ENCODE measurements around the gene CTNNA1.

CTNNA1 gene

GRCh38 chr5:138849439-138849838 is 96.2 kb downstream of the CTNNA1 start:
- DNase-seq (ENCODE audit: low read depth, low spot score) = no peak

- DNase-seq (ENCODE audit: low read depth, low spot score) = no peak
Measured at GRCh38 chr5:138849882-138850281, 96.7 kb downstream of the CTNNA1 start.

- DNase-seq (ENCODE audit: low read depth, low spot score) = no peak
Measured at GRCh38 chr5:138850865-138851435, 97.7 kb downstream of the CTNNA1 start.

- no peak for DNase-seq (ENCODE audit: low read depth, low spot score)
Measured at GRCh38 chr5:138853132-138853531, 99.9 kb downstream of the CTNNA1 start.

- no peak for DNase-seq (ENCODE audit: low read depth, low spot score)
Measured at GRCh38 chr5:138867011-138867410, 113.8 kb downstream of the CTNNA1 start.

GRCh38 chr5:138869038-138869437 is 115.8 kb downstream of the CTNNA1 start:
- no peak for DNase-seq (ENCODE audit: low read depth, low spot score)

GRCh38 chr5:138869763-138870500 is 116.7 kb downstream of the CTNNA1 start:
- DNase-seq (ENCODE audit: low read depth, low spot score) = no peak

GRCh38 chr5:138870611-138871010 is 117.4 kb downstream of the CTNNA1 start:
- no peak for DNase-seq (ENCODE audit: low read depth, low spot score)

- DNase-seq (ENCODE audit: low read depth, low spot score) = no peak
Measured at GRCh38 chr5:138872841-138873465, 119.7 kb downstream of the CTNNA1 start.

- no peak for DNase-seq (ENCODE audit: low read depth, low spot score)
Measured at GRCh38 chr5:138873466-138874221, 120.4 kb downstream of the CTNNA1 start.

GRCh38 chr5:138874241-138874640 is 121.0 kb downstream of the CTNNA1 start:
- no peak for DNase-seq (ENCODE audit: low read depth, low spot score)

GRCh38 chr5:138874771-138875551 is 121.7 kb downstream of the CTNNA1 start, which contains the start of gene LRRTM2:
Gene LRRTM2 (minus strand): TSS chr5:138875335. CDS start chr5:138874911, 424 bp downstream.
- no peak for DNase-seq (ENCODE audit: low read depth, low spot score)

- DNase-seq (ENCODE audit: low read depth, low spot score) = no peak
Measured at GRCh38 chr5:138875552-138875875, 122.3 kb downstream of the CTNNA1 start.

GRCh38 chr5:138875946-138876345 is 122.7 kb downstream of the CTNNA1 start:
- no peak for DNase-seq (ENCODE audit: low read depth, low spot score)

- no peak for DNase-seq (ENCODE audit: low read depth, low spot score)
Measured at GRCh38 chr5:138876811-138877210, 123.6 kb downstream of the CTNNA1 start.

- no peak for DNase-seq (ENCODE audit: low read depth, low spot score)
Measured at GRCh38 chr5:138878437-138879235, 125.4 kb downstream of the CTNNA1 start.

- no peak for DNase-seq (ENCODE audit: low read depth, low spot score)
Measured at GRCh38 chr5:138883211-138883610, 130.0 kb downstream of the CTNNA1 start.

GRCh38 chr5:138884094-138884493 is 130.9 kb downstream of the CTNNA1 start:
- no peak for DNase-seq (ENCODE audit: low read depth, low spot score)

- no peak for DNase-seq (ENCODE audit: low read depth, low spot score)
Measured at GRCh38 chr5:138884554-138884953, 131.3 kb downstream of the CTNNA1 start.

GRCh38 chr5:138889994-138890393 is 136.8 kb downstream of the CTNNA1 start:
- DNase-seq (ENCODE audit: low read depth, low spot score) = no peak

GRCh38 chr5:138890644-138891043 is 137.4 kb downstream of the CTNNA1 start:
- DNase-seq (ENCODE audit: low read depth, low spot score) = no peak

Measured in iPS DF 19.7 (cell line).